Neural crest cell (in vitro differentiated cells): ENCODE measurements around the gene MGMT. TPM values are rescaled to one million over a fixed set of nuclear protein-coding genes. Genes with fewer than 3 reads are reported as not detected.

Source experiments
- DNase-seq: peaks from one replicate; pipeline ENCODE4 v3.0.0; 2021; ENCODE audit warnings: low read depth, mixed read lengths, low spot score
- H3K27ac Mint-ChIP-seq: one replicate; pipeline ENCODE4 v1.8.0; 2021; ENCODE audit warnings: mild to moderate bottlenecking, mixed read lengths; ENCODE audit not compliant: unreplicated experiment
- H3K27me3 Mint-ChIP-seq: 2 replicates; pipeline ENCODE4 v1.8.0; 2021; ENCODE audit warnings: low read depth, mild to moderate bottlenecking, mixed read lengths
- H3K36me3 Mint-ChIP-seq: 2 replicates; pipeline ENCODE4 v1.8.0; 2021; ENCODE audit warnings: low read depth, mild to moderate bottlenecking, mixed read lengths
- H3K4me1 Mint-ChIP-seq: 2 replicates; pipeline ENCODE4 v1.8.0; 2021; ENCODE audit warnings: mixed read lengths
- H3K4me3 Mint-ChIP-seq: one replicate; pipeline ENCODE4 v1.8.0; 2021; ENCODE audit warnings: mild to moderate bottlenecking, mixed read lengths
- H3K9me3 Mint-ChIP-seq: 2 replicates; pipeline ENCODE4 v1.8.0; 2021; ENCODE audit warnings: mixed read lengths
- total RNA-seq: library from RNA; stranded (reverse); gene quantifications from 2 replicates; pipeline ENCODE4 v1.2.1, GENCODE V29; 2021
- TF ChIP-seq, protein P1 (sequence below): fragments of 200-600 bp; sonication (generic); conservative IDR thresholded peaks from 2 replicates; pipeline ENCODE4 v1.5.0; 2021; ENCODE audit warnings: antibody characterized with exemption, mild to moderate bottlenecking

The MGMT gene
- total RNA-seq, 1 donor from 2014 or later: 15.8 TPM

DNA sequence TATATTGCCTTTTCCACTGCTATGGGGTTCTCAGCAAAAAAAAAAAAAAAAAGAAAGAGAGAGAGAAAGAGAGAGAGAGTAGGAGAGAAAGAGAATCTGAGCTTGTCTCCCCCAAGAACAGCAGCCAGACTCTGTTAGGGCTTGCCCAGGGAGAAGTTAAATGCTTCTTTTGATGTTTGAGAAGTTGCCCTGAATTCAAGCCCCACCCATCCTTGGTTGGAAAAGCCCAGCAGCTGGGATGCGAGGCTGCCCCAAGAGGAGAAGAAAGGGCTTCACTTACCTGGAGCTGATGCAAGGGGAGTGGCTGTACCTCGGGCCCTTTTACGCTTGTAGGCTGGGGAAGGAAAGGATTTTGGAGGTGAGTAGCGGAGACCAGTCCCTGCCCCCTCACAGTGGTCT lies 20.9 kb upstream of the MGMT start:
- Mint-ChIP-seq H3K36me3 (no peaks in the 10 kb centered on the region), H3K27ac (no peak overlapping the region), H3K27me3 (no peaks in the 10 kb centered on the region), H3K4me3 (no peak overlapping the region), H3K9me3 (peaks cover 3% of the 10 kb centered on the region), H3K4me1 (no peaks in the 10 kb centered on the region)
- DNase-seq: no peak
- TF ChIP-seq, protein P1, sequence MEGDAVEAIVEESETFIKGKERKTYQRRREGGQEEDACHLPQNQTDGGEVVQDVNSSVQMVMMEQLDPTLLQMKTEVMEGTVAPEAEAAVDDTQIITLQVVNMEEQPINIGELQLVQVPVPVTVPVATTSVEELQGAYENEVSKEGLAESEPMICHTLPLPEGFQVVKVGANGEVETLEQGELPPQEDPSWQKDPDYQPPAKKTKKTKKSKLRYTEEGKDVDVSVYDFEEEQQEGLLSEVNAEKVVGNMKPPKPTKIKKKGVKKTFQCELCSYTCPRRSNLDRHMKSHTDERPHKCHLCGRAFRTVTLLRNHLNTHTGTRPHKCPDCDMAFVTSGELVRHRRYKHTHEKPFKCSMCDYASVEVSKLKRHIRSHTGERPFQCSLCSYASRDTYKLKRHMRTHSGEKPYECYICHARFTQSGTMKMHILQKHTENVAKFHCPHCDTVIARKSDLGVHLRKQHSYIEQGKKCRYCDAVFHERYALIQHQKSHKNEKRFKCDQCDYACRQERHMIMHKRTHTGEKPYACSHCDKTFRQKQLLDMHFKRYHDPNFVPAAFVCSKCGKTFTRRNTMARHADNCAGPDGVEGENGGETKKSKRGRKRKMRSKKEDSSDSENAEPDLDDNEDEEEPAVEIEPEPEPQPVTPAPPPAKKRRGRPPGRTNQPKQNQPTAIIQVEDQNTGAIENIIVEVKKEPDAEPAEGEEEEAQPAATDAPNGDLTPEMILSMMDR: no peak

GRCh38 chr10:129447486-129447885 lies 19.6 kb upstream of the MGMT start:
- Mint-ChIP-seq H3K4me3 (no peak overlapping the region), H3K27ac (no peak overlapping the region), H3K36me3 (no peaks in the 10 kb centered on the region), H3K9me3 (peaks cover 4% of the 10 kb centered on the region), H3K4me1 (no peaks in the 10 kb centered on the region), H3K27me3 (no peaks in the 10 kb centered on the region)
- DNase-seq: no peak
- TF ChIP-seq, protein P1: no peak

DNA sequence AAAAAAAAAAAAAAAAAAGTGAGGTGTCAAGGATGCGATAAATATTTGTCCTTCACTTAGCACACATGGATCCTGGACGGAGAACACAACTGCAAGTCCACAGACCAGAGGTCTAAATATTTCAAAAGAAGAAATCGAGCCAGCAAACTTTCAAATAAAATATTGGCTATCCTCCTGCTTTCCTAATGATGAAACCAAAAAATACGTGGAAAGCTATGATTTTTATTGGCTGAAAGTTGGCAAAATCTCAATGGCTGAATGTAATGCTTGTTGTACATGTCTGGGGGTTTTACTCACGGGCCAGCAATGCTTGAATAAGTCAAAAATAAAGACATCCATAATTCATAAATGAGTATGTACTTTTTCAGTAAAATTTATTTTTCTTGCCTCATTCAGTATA lies 19.0 kb upstream of the MGMT start:
- H3K4me3 Mint-ChIP-seq: no peak overlapping the region
- peaks cover 4% of the 10 kb centered on the region for H3K9me3 Mint-ChIP-seq
- TF ChIP-seq, protein P1: no peak
- no peaks in the 10 kb centered on the region for H3K4me1 Mint-ChIP-seq
- no peaks in the 10 kb centered on the region for H3K27me3 Mint-ChIP-seq
- H3K27ac Mint-ChIP-seq: no peak overlapping the region
- no peak for DNase-seq
- no peaks in the 10 kb centered on the region for H3K36me3 Mint-ChIP-seq

DNA sequence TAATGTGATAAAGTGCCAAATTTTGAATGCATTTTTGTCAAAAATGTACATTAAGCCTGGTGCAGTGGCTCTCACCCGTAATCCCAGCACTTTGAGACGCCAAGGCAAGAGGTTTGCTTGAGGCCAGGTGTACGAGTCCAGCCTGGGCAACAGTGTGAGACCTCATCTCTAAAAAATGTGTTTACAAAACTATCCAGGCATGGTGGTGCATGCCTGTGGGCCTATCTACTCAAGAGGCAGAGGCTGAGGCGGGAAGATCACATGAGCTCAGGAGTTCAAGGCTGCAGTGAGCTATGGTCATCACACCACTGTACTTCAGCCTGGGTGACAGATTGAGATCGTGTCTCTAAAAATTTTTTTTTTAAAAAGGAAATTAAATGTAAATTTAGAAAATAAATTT lies 18.5 kb upstream of the MGMT start:
- Mint-ChIP-seq H3K27ac (no peak overlapping the region), H3K4me1 (no peaks in the 10 kb centered on the region), H3K27me3 (no peaks in the 10 kb centered on the region), H3K4me3 (no peak overlapping the region), H3K9me3 (peaks cover 4% of the 10 kb centered on the region), H3K36me3 (no peaks in the 10 kb centered on the region)
- no peak for DNase-seq
- TF ChIP-seq, protein P1: no peak

- TF ChIP-seq, protein P1: no peak
- H3K27me3 Mint-ChIP-seq: no peaks in the 10 kb centered on the region
Observed at GRCh38 chr10:129449893-129450292, 17.1 kb upstream of the MGMT start.

DNA sequence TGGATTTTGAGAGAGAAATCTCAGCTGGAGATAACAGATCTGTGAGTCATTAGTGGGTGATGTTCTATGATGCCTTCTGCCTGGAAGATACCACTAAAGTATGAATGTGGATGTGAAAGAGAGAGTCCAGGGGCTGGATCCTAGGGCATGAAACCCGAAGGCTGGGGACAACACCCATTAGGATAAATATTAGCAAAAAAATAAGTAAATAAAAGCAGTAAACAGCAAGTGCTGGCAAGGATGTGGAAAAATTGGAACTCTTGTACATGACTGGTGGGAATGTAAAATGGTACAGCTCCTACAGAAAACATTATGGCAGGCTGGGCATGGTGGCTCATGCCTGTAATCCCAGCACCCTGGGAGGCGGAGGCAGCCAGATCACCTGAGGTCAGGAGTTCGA lies 16.6 kb upstream of the MGMT start:
- TF ChIP-seq, protein P1: no peak
- Mint-ChIP-seq H3K4me3 (no peak overlapping the region), H3K4me1 (no peaks in the 10 kb centered on the region), H3K27me3 (no peaks in the 10 kb centered on the region), H3K9me3 (peaks cover 4% of the 10 kb centered on the region), H3K27ac (no peak overlapping the region), H3K36me3 (no peaks in the 10 kb centered on the region)
- no peak for DNase-seq

More at GRCh38 chr10:129449893-129450292, 17.1 kb upstream of the MGMT start:
- Mint-ChIP-seq H3K4me1 (no peaks in the 10 kb centered on the region), H3K36me3 (no peaks in the 10 kb centered on the region), H3K4me3 (no peak overlapping the region), H3K27ac (no peak overlapping the region), H3K9me3 (peaks cover 4% of the 10 kb centered on the region)
- DNase-seq: no peak
